ENCODE measurements around the gene ABCA1. TPM values are rescaled to one million over a fixed set of nuclear protein-coding genes. Genes with fewer than 3 reads are reported as not detected.

Gene ABCA1
- total RNA-seq, 2 experiments from 2014 or later = 8.0 to 14.0 TPM

DNA sequence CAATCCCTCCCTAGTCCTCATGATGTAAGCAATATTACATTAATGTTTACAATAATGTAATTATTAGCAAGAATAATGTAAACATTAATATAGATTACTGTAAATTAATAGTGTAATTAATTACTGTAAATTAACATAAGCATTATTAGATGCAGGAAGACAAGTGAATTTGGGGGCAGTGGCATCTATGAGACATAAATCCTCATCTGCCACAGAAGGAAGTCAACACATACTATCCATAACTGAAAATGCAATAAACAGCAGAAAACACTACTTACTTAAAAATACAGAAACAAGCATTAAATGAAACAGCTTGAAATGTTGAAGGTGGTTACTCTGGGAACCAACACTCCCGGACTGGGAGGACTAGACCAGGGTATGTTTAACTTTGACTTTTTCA is 181.2 kb downstream of the ABCA1 start:
- POLR2A ChIA-PET = interaction anchor here (0.6 to 4.3 kb wide), 12 partner anchors 9 to 658 kb away, joined by 3 to 52 read pairs (median 8); partner anchors contain the start of gene SMC2

DNA sequence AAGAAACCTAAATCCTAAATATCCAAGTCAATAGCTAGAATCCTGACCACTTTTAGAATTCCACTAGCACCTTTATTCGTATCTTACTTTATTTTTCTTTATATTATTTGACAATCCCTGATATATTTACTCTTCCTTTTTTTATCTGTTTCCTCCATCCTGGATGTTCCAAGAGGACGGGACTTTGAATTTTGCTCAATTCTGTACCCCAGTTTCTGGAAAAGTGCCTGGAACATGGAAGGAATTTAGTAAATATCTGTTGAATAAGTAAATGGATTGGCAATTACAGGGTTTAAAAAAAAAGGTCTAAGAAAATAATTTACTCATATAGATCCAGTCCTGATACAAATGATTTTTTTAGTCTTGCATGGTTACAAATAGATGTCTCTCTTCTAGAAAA is 181.7 kb downstream of the ABCA1 start:
- peaks cover 8% of the 10 kb centered on the region for H3K36me3 ChIP-seq (ENCODE audit: insufficient read depth, low read length)
- H3K4me3 ChIP-seq (ENCODE audit: low read depth, low read length, poor library complexity, severe bottlenecking) = peak overlapping the region; percentile 93
- H3K79me2 ChIP-seq (ENCODE audit: insufficient read depth, low read depth, low read length) = peaks cover 34% of the 10 kb centered on the region; the same call in 1 of the 2 replicates
- CTCF ChIA-PET (ENCODE audit: unreplicated experiment) = interaction anchor here (0.6 kb wide), 1 partner anchor 15 kb away, joined by 3 read pairs; no protein-coding TSS in a partner anchor
- no TSS peak for BruUV-seq (replicated peaks)
- no peaks in the 10 kb centered on the region for H4K20me1 ChIP-seq (ENCODE audit: insufficient read depth, low read length)
- H3K27ac ChIP-seq (ENCODE audit: low read depth, low read length, poor library complexity, severe bottlenecking) = no peak overlapping the region
- H3K4me2 ChIP-seq (ENCODE audit: low read length) = peak overlapping the region; percentile 97
- intact Hi-C loops (cut with micrococcal nuclease; ENCODE audit: unreplicated experiment) = loop anchor here (5.0 to 10.0 kb wide), 2 partner anchors 654 to 949 kb away; partner anchors contain the start of genes SMC2 and TMEM38B
- peaks cover 43% of the 10 kb centered on the region for H3K4me1 ChIP-seq (ENCODE audit: insufficient read depth, low read length, poor library complexity, severe bottlenecking)
- H3K9me2 ChIP-seq (ENCODE audit: insufficient read depth, low read length) = no peaks in the 10 kb centered on the region
- POLR2A ChIA-PET = interaction anchor here (0.5 to 4.3 kb wide), 7 partner anchors 13 to 653 kb away, joined by 4 to 52 read pairs (median 9); partner anchors contain the start of gene SMC2
- TF ChIP-seq EZH2phosphoT487 (IDR thresholded peaks at IDR 0.05; ENCODE audit: borderline replicate concordance, low read depth, low read length) (no peak), CTCF (conservative IDR thresholded peaks at IDR 0.05; ENCODE audit: low read length) (no peak)
- H2AFZ ChIP-seq (ENCODE audit: low read length) = no peak overlapping the region
- no peaks in the 10 kb centered on the region for H3K9me3 ChIP-seq (ENCODE audit: low read length)
- DNase-seq (ENCODE audit: low spot score) = no peak

More for the DNA sequence above, 181.2 kb downstream of the ABCA1 start:
- Histone ChIP-seq H4K20me1 (ENCODE audit: insufficient read depth, low read length) (no peaks in the 10 kb centered on the region), H3K4me1 (ENCODE audit: insufficient read depth, low read length, poor library complexity, severe bottlenecking) (peaks cover 43% of the 10 kb centered on the region), H3K36me3 (ENCODE audit: insufficient read depth, low read length) (peaks cover 13% of the 10 kb centered on the region), H3K79me2 (ENCODE audit: insufficient read depth, low read depth, low read length) (peaks cover 34% of the 10 kb centered on the region; the same call in 1 of the 2 replicates), H2AFZ (ENCODE audit: low read length) (peak overlapping the region; percentile 82), H3K27ac (ENCODE audit: low read depth, low read length, poor library complexity, severe bottlenecking) (peak overlapping the region; percentile 78), H3K9me2 (ENCODE audit: insufficient read depth, low read length) (no peaks in the 10 kb centered on the region), H3K9me3 (ENCODE audit: low read length) (no peaks in the 10 kb centered on the region), H3K4me3 (ENCODE audit: low read depth, low read length, poor library complexity, severe bottlenecking) (peak overlapping the region; percentile 93), H3K4me2 (ENCODE audit: low read length) (peak overlapping the region; percentile 97)
- peak; percentile 9 for DNase-seq (ENCODE audit: low spot score)
- CTCF ChIA-PET (ENCODE audit: unreplicated experiment) = no interaction called here
- BruUV-seq (replicated peaks) = no TSS peak
- intact Hi-C loops (cut with micrococcal nuclease; ENCODE audit: unreplicated experiment) = loop anchor here (5.0 to 10.0 kb wide), 2 partner anchors 654 to 948 kb away; partner anchors contain the start of genes SMC2 and TMEM38B
- TF ChIP-seq CTCF (conservative IDR thresholded peaks at IDR 0.05; ENCODE audit: low read length) (no peak), EZH2phosphoT487 (IDR thresholded peaks at IDR 0.05; ENCODE audit: borderline replicate concordance, low read depth, low read length) (no peak)

DNA sequence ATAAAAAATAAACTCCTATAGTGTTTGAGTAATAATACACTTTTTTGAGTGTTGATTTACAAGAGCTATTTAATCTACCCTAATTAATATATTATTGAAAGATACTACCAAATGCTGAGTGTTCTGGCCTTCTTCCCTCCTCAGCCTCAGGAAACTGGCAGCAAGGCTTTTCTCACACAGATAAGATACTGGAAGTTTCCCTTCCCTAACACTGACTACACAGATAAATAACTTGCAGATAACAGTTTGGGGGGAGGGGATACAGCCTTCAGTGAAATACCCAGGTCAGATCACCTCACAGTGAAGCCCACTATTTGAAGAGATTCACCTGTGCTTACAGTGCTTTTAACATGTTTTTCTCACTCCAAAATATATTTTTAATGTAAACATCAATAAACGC is 182.1 kb downstream of the ABCA1 start:
- H3K4me1 ChIP-seq (ENCODE audit: insufficient read depth, low read length, poor library complexity, severe bottlenecking) = peaks cover 42% of the 10 kb centered on the region
- H3K9me2 ChIP-seq (ENCODE audit: insufficient read depth, low read length) = no peaks in the 10 kb centered on the region
- intact Hi-C loops (cut with micrococcal nuclease; ENCODE audit: unreplicated experiment) = loop anchor here (5.0 to 10.0 kb wide), 2 partner anchors 654 to 949 kb away; partner anchors contain the start of genes SMC2 and TMEM38B
- no peaks in the 10 kb centered on the region for H3K9me3 ChIP-seq (ENCODE audit: low read length)
- POLR2A ChIA-PET = interaction anchor here (0.6 to 3.4 kb wide), 5 partner anchors 12 to 911 kb away, joined by 3 to 12 read pairs (median 4); partner anchors contain the start of gene SMC2
- H4K20me1 ChIP-seq (ENCODE audit: insufficient read depth, low read length) = no peaks in the 10 kb centered on the region
- CTCF ChIA-PET (ENCODE audit: unreplicated experiment) = interaction anchor here (0.6 kb wide), 1 partner anchor 16 kb away, joined by 3 read pairs; no protein-coding TSS in a partner anchor
- no peak for DNase-seq (ENCODE audit: low spot score)
- TF ChIP-seq CTCF (conservative IDR thresholded peaks at IDR 0.05; ENCODE audit: low read length) (no peak), EZH2phosphoT487 (IDR thresholded peaks at IDR 0.05; ENCODE audit: borderline replicate concordance, low read depth, low read length) (no peak)
- BruUV-seq (replicated peaks) = no TSS peak
- H3K36me3 ChIP-seq (ENCODE audit: insufficient read depth, low read length) = peaks cover 3% of the 10 kb centered on the region; the same call in 1 of the 2 replicates
- peaks cover 34% of the 10 kb centered on the region; the same call in 1 of the 2 replicates for H3K79me2 ChIP-seq (ENCODE audit: insufficient read depth, low read depth, low read length)
- no peak overlapping the region for H2AFZ ChIP-seq (ENCODE audit: low read length)
- H3K4me2 ChIP-seq (ENCODE audit: low read length) = peak overlapping the region; percentile 97; the same call in 1 of the 2 replicates
- no peak overlapping the region for H3K27ac ChIP-seq (ENCODE audit: low read depth, low read length, poor library complexity, severe bottlenecking)
- no peak overlapping the region for H3K4me3 ChIP-seq (ENCODE audit: low read depth, low read length, poor library complexity, severe bottlenecking)
